ENCODE results near the gene WHRN.

The WHRN gene

GRCh38 chr9:114493521-114494184 is 11.6 kb downstream of the WHRN start:
- DNase-seq (ENCODE audit: low read depth in 2 of 2, low spot score in 1 of 2), result no peak

GRCh38 chr9:114492991-114493390 is 12.3 kb downstream of the WHRN start:
- no peak for DNase-seq (ENCODE audit: low read depth in 2 of 2, low spot score in 1 of 2)

- no peak for DNase-seq (ENCODE audit: low read depth in 2 of 2, low spot score in 1 of 2)
These were observed 13.8 kb downstream of the WHRN start for GRCh38 chr9:114491430-114492003.

- DNase-seq (ENCODE audit: low read depth in 2 of 2, low spot score in 1 of 2), result no peak
These were observed 15.3 kb downstream of the WHRN start for GRCh38 chr9:114489928-114490327.

GRCh38 chr9:114488398-114489129 is 16.7 kb downstream of the WHRN start:
- DNase-seq (ENCODE audit: low read depth in 2 of 2, low spot score in 1 of 2), result no peak

GRCh38 chr9:114487607-114488300 is 17.5 kb downstream of the WHRN start:
- no peak for DNase-seq (ENCODE audit: low read depth in 2 of 2, low spot score in 1 of 2)

GRCh38 chr9:114486205-114486963 is 18.9 kb downstream of the WHRN start:
- no peak for DNase-seq (ENCODE audit: low read depth in 2 of 2, low spot score in 1 of 2)

- DNase-seq (ENCODE audit: low read depth in 2 of 2, low spot score in 1 of 2), result peak in 1 of 2 donors; percentile 16
These were observed 20.3 kb downstream of the WHRN start for GRCh38 chr9:114484854-114485443.

- DNase-seq (ENCODE audit: low read depth in 2 of 2, low spot score in 1 of 2), result no peak
These were observed 20.9 kb downstream of the WHRN start for GRCh38 chr9:114484215-114484853.

- no peak for DNase-seq (ENCODE audit: low read depth in 2 of 2, low spot score in 1 of 2)
These were observed 21.8 kb downstream of the WHRN start for GRCh38 chr9:114483499-114483898.

- no peak for DNase-seq (ENCODE audit: low read depth in 2 of 2, low spot score in 1 of 2)
These were observed 22.7 kb downstream of the WHRN start for GRCh38 chr9:114482593-114482992.

- no peak for DNase-seq (ENCODE audit: low read depth in 2 of 2, low spot score in 1 of 2)
These were observed 23.5 kb downstream of the WHRN start for GRCh38 chr9:114481789-114482188.

GRCh38 chr9:114480746-114481435 is 24.4 kb downstream of the WHRN start:
- no peak for DNase-seq (ENCODE audit: low read depth in 2 of 2, low spot score in 1 of 2)

GRCh38 chr9:114478871-114479270 is 26.4 kb downstream of the WHRN start:
- no peak for DNase-seq (ENCODE audit: low read depth in 2 of 2, low spot score in 1 of 2)

GRCh38 chr9:114478459-114478858 is 26.8 kb downstream of the WHRN start:
- DNase-seq (ENCODE audit: low read depth in 2 of 2, low spot score in 1 of 2), result no peak

GRCh38 chr9:114477642-114478041 is 27.6 kb downstream of the WHRN start:
- no peak for DNase-seq (ENCODE audit: low read depth in 2 of 2, low spot score in 1 of 2)

- no peak for DNase-seq (ENCODE audit: low read depth in 2 of 2, low spot score in 1 of 2)
These were observed 28.3 kb downstream of the WHRN start for GRCh38 chr9:114476891-114477469.

- DNase-seq (ENCODE audit: low read depth in 2 of 2, low spot score in 1 of 2), result no peak
These were observed 29.7 kb downstream of the WHRN start for GRCh38 chr9:114475412-114476135.

GRCh38 chr9:114474425-114474824 is 30.8 kb downstream of the WHRN start:
- no peak for DNase-seq (ENCODE audit: low read depth in 2 of 2, low spot score in 1 of 2)

Measured in stimulated activated CD8-positive, alpha-beta memory T cell treated with anti-CD3 and anti-CD28 coated beads, Interleukin-4, amount 100 ng/mL, for 4 hours (primary cell).